ENCODE results near the gene KIF20B. TPM values are rescaled to one million over a fixed set of nuclear protein-coding genes. Genes with fewer than 3 reads are reported as not detected.
A peak's percentile ranks its signal among the peaks of the same experiment; 100 is the strongest.

Gene KIF20B, protein sequence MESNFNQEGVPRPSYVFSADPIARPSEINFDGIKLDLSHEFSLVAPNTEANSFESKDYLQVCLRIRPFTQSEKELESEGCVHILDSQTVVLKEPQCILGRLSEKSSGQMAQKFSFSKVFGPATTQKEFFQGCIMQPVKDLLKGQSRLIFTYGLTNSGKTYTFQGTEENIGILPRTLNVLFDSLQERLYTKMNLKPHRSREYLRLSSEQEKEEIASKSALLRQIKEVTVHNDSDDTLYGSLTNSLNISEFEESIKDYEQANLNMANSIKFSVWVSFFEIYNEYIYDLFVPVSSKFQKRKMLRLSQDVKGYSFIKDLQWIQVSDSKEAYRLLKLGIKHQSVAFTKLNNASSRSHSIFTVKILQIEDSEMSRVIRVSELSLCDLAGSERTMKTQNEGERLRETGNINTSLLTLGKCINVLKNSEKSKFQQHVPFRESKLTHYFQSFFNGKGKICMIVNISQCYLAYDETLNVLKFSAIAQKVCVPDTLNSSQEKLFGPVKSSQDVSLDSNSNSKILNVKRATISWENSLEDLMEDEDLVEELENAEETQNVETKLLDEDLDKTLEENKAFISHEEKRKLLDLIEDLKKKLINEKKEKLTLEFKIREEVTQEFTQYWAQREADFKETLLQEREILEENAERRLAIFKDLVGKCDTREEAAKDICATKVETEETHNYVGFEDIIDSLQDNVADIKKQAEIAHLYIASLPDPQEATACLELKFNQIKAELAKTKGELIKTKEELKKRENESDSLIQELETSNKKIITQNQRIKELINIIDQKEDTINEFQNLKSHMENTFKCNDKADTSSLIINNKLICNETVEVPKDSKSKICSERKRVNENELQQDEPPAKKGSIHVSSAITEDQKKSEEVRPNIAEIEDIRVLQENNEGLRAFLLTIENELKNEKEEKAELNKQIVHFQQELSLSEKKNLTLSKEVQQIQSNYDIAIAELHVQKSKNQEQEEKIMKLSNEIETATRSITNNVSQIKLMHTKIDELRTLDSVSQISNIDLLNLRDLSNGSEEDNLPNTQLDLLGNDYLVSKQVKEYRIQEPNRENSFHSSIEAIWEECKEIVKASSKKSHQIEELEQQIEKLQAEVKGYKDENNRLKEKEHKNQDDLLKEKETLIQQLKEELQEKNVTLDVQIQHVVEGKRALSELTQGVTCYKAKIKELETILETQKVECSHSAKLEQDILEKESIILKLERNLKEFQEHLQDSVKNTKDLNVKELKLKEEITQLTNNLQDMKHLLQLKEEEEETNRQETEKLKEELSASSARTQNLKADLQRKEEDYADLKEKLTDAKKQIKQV (N-terminal part only)
- total RNA-seq (2014; rRNA removed; shearing (Covaris generic)), result 25.0 and 30.2 TPM in 2 replicates
- total RNA-seq (2022), result 87.0 and 95.2 TPM in 2 replicates
- Bru-seq, nascent RNA, result percentile 94 among the genes with signal in this experiment
- percentile 78 among the genes with signal in this experiment for BruChase-seq, experiment 1, labeled RNA remaining after a 6-hour chase
- percentile 89 among the genes with signal in this experiment for BruChase-seq, experiment 2, labeled RNA remaining after a 2-hour chase
- long read RNA-seq, full-length matches to known transcripts, result 80 of 121 reads
- long read RNA-seq, partial matches to known transcripts, result 24 of 121 reads
- long read RNA-seq, other reads (novel, unspliced or antisense), result 17 of 121 reads

DNA sequence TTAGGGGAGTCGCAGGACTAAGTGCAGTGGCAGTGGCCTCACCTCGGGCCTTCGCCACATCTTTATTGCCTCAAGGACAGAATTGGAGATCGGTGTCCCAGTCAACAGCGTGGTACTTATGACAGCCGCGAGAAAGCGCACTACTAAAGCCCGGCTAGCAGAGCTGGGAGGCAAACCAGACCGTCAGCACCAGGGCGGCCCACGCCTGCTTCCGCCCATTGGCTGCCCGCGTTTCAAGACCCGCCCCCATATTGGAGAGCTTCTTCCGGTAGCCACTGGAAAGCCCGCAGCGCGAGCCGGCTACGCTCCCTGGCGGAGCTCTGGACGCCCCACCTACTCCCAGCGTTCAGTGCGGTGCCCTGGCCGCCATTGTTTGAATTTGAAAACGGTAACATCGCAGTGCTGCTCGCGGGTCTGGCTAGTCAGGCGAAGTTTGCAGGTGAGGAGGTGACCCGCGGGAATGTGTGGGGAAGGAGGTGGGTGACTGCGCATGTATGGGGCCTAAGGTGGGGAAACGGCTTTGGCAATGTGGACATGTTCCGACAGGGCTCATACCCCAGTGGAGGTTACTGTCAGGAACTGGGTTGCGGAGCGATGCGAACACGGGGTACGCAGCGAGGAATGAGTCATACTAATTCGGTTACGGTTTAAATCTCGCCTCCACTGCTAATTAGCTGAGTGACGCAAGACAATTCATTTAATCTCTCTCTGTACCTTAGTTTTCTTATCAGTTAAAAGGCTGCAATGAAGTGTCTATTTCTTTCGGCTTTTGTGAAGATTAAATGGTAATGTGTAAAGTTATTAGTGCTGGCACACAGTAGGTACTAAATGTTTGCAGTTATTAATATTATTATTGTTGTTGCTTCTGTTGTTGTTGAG is at the start of gene KIF20B:
TSS of gene KIF20B (plus strand) at position 349 of the 879 bp plus-strand sequence. CDS start 3,705 bp downstream, outside the sequence.
- Histone ChIP-seq H3K36me3 (ENCODE audit: insufficient read depth, low read length) (peaks cover 26% of the 10 kb centered on the region), H2AFZ (ENCODE audit: low read length) (peak within 1 kb of the TSS; percentile 98), H3K4me2 (ENCODE audit: low read length) (peak within 1 kb of the TSS; percentile 80), H4K20me1 (ENCODE audit: insufficient read depth, low read length) (peaks cover 8% of the 10 kb centered on the region; the same call in 1 of the 2 replicates), H3K4me3 (ENCODE audit: low read depth, low read length, poor library complexity, severe bottlenecking) (peak within 1 kb of the TSS; percentile 92), H3K27ac (ENCODE audit: low read depth, low read length, poor library complexity, severe bottlenecking) (peak within 1 kb of the TSS; percentile 74), H3K4me1 (ENCODE audit: insufficient read depth, low read length, poor library complexity, severe bottlenecking) (peaks cover 45% of the 10 kb centered on the region), H3K79me2 (ENCODE audit: insufficient read depth, low read depth, low read length) (peaks cover 58% of the 10 kb centered on the region), H3K9me3 (ENCODE audit: low read length) (no peaks in the 10 kb centered on the region), H3K9me2 (ENCODE audit: insufficient read depth, low read length) (no peaks in the 10 kb centered on the region)
- BruUV-seq (replicated peaks), result TSS peak; percentile 79
- ChIA-PET CTCF (ENCODE audit: unreplicated experiment) (interaction anchor here (0.7 kb wide), 1 partner anchor 18 kb away, joined by 3 read pairs; no protein-coding TSS in a partner anchor), POLR2A (interaction anchor here (0.6 to 1.8 kb wide), 13 partner anchors 9 to 1887 kb away, joined by 3 to 22 read pairs (median 6); no protein-coding TSS in a partner anchor)
- intact Hi-C loops (cut with micrococcal nuclease; ENCODE audit: unreplicated experiment), result loop anchor here (1.0 to 10.0 kb wide), 3 partner anchors 57 to 707 kb away; partner anchors contain the start of genes FAS and LIPA
- TF ChIP-seq, protein P1, sequence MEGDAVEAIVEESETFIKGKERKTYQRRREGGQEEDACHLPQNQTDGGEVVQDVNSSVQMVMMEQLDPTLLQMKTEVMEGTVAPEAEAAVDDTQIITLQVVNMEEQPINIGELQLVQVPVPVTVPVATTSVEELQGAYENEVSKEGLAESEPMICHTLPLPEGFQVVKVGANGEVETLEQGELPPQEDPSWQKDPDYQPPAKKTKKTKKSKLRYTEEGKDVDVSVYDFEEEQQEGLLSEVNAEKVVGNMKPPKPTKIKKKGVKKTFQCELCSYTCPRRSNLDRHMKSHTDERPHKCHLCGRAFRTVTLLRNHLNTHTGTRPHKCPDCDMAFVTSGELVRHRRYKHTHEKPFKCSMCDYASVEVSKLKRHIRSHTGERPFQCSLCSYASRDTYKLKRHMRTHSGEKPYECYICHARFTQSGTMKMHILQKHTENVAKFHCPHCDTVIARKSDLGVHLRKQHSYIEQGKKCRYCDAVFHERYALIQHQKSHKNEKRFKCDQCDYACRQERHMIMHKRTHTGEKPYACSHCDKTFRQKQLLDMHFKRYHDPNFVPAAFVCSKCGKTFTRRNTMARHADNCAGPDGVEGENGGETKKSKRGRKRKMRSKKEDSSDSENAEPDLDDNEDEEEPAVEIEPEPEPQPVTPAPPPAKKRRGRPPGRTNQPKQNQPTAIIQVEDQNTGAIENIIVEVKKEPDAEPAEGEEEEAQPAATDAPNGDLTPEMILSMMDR (conservative IDR thresholded peaks at IDR 0.05; ENCODE audit: low read length), result 0 out of 2 replicates have a peak, but pooled peaks have one; percentile 30
- no peak for TF ChIP-seq EZH2phosphoT487 (IDR thresholded peaks at IDR 0.05; ENCODE audit: borderline replicate concordance, low read depth, low read length)
- DNase-seq (ENCODE audit: low spot score), result peak; percentile 97

DNA sequence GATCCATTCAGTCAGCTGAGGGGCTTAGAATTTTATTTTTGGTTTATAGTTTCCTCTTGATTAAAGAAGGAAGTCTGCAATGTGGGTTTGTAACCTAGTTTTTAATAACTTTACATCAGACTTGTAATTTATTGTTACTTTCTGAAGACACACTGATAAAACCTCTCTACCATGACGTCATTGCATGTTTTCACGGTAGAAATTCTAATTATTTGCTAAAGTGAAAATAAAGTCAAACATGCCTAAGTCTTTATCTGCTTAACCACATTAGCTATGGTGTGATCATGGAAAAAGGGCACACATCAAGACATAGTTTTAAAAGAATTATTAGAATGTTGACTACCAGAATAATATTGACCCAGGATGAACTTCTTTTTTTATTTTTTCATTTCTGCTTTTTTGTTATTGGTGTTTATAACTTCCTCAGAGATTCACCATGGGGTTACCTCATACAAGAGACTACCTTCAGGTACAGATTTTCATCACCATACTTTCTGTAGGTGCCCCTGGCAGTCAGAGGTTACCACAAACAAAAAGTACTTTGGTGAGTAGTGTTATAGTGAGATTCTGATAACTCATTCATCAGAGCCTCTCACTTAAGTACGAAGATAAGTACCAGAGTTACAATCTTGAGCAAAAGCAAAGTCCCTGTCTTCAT is 49.3 kb upstream of the KIF20B start:
- Histone ChIP-seq H3K9me2 (ENCODE audit: insufficient read depth, low read length) (no peaks in the 10 kb centered on the region), H4K20me1 (ENCODE audit: insufficient read depth, low read length) (no peaks in the 10 kb centered on the region), H3K27ac (ENCODE audit: low read depth, low read length, poor library complexity, severe bottlenecking) (peak overlapping the region; percentile 9), H3K79me2 (ENCODE audit: insufficient read depth, low read depth, low read length) (no peaks in the 10 kb centered on the region), H3K36me3 (ENCODE audit: insufficient read depth, low read length) (no peaks in the 10 kb centered on the region), H3K4me3 (ENCODE audit: low read depth, low read length, poor library complexity, severe bottlenecking) (no peak overlapping the region), H3K4me2 (ENCODE audit: low read length) (peak overlapping the region; percentile 29), H3K4me1 (ENCODE audit: insufficient read depth, low read length, poor library complexity, severe bottlenecking) (peaks cover 33% of the 10 kb centered on the region), H2AFZ (ENCODE audit: low read length) (peak overlapping the region; percentile 76), H3K9me3 (ENCODE audit: low read length) (no peaks in the 10 kb centered on the region)
- DNase-seq (ENCODE audit: low spot score), result peak; percentile 2
- CTCF ChIA-PET (ENCODE audit: unreplicated experiment), result no interaction called here
- TF ChIP-seq, protein P1 (conservative IDR thresholded peaks at IDR 0.05; ENCODE audit: low read length), result no peak
- no peak for TF ChIP-seq EZH2phosphoT487 (IDR thresholded peaks at IDR 0.05; ENCODE audit: borderline replicate concordance, low read depth, low read length)
- POLR2A ChIA-PET, result interaction anchor here (0.5 to 1.6 kb wide), 2 partner anchors 11 to 130 kb away, joined by 3 to 7 read pairs; no protein-coding TSS in a partner anchor
- intact Hi-C loops (cut with micrococcal nuclease; ENCODE audit: unreplicated experiment), result no loop called here
- BruUV-seq (replicated peaks), result no TSS peak

All from OCI-LY7 (cell line).